Right lobe of liver (tissue), 4 donors: ENCODE data around the gene SULT1A2.

ENCODE experiments used
- POLR2A ChIP-seq: fragments of 450-650 bp; IDR thresholded peaks from one replicate; pipeline ENCODE4 v1.6.1; 2017; ENCODE audit warnings: antibody characterized with exemption, mild to moderate bottlenecking
- TF ChIP-seq, protein P1 (sequence below), 4 donors: fragments of 200-600 bp in 3 of 4; fragments of 450-650 bp in 1 of 4; IDR thresholded peaks; one replicate each; pipeline versions ENCODE4 v1.5.1 to v1.8.0; 2016 to 2022; ENCODE audit warnings: antibody characterized with exemption in 4 of 4, mild to moderate bottlenecking in 2 of 4
- donor health status: DM: no; HTN: no; CAD: no.
- donor health status: DM: no; HTN: no; CAD: no.
- donor health status: DM: no; HTN: yes; CAD: no.

DNA sequence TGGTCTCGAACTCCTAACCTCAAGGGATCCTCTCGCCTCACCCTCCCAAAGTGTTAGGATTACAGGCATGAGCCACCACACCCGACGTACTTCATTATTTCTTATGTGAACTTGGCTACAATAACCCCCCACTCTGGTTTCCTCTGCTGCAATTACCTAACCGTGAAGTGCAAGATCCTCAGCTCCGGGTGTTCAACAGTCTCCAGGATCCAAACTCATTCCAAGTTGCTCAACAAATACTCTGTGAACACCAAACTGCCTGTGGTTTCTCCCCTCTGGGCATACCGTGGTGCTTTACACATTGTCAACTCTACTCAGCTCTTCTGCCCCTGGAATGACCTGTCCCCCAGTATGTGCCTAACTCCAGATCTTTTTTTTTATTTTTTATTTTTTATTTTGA lies 19.8 kb upstream of the SULT1A2 start:
- TF ChIP-seq, protein P1, sequence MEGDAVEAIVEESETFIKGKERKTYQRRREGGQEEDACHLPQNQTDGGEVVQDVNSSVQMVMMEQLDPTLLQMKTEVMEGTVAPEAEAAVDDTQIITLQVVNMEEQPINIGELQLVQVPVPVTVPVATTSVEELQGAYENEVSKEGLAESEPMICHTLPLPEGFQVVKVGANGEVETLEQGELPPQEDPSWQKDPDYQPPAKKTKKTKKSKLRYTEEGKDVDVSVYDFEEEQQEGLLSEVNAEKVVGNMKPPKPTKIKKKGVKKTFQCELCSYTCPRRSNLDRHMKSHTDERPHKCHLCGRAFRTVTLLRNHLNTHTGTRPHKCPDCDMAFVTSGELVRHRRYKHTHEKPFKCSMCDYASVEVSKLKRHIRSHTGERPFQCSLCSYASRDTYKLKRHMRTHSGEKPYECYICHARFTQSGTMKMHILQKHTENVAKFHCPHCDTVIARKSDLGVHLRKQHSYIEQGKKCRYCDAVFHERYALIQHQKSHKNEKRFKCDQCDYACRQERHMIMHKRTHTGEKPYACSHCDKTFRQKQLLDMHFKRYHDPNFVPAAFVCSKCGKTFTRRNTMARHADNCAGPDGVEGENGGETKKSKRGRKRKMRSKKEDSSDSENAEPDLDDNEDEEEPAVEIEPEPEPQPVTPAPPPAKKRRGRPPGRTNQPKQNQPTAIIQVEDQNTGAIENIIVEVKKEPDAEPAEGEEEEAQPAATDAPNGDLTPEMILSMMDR (IDR thresholded peaks at IDR 0.05): no peak
- no peak for TF ChIP-seq POLR2A
